ENCODE data around the gene OR5D16. TPM values are rescaled to one million over a fixed set of nuclear protein-coding genes. Genes with fewer than 3 reads are reported as not detected.

OR5D16 gene
- total RNA-seq: not detected
- not detected for total RNA-seq (2013)

DNA sequence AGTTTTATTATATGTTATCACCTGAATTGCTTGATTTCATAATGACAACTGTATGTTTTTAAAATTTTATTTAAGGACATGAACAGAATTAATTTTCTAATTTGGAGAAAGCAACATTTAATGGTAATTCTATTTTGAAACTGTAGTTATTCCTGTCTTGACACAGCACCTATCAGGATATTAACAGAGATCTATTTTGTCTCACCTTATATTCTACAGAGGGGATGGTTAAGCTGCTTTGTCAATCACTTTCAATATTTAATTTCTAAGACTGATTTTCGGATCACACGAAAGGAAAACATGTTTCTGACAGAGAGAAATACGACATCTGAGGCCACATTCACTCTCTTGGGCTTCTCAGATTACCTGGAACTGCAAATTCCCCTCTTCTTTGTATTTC is at the start of gene OR5D16:
OR5D16 (plus strand) TSS at position 301 of the 400 bp plus-strand sequence; CDS start at position 301, 0 bp downstream.
- intact Hi-C loops (cut with micrococcal nuclease): loop anchor here (10.0 kb wide), 1 partner anchor 64 kb away; the partner anchor contains the start of gene OR5D13
- H3K4me1 Mint-ChIP-seq: no peaks in the 10 kb centered on the region
- no peak within 1 kb of the TSS for H3K27ac ChIP-seq (ENCODE audit: low read length)
- no peaks in the 10 kb centered on the region for H3K4me1 ChIP-seq (ENCODE audit: control insufficient read depth, insufficient read depth, low read length)
- no peaks in the 10 kb centered on the region for H3K27me3 Mint-ChIP-seq (ENCODE audit: low read depth in 2 of 2)
- 48% methylated on average over 3 of the region's 3 CpGs for WGBS (ENCODE audit: insufficient coverage)
- H3K9me3 ChIP-seq (ENCODE audit: control insufficient read depth, insufficient read depth, low read length): peaks cover 5% of the 10 kb centered on the region
- peaks cover 13 to 25% of the 10 kb centered on the region in 2 donors for H3K9me3 Mint-ChIP-seq
- H3K27ac Mint-ChIP-seq: no peak within 1 kb of the TSS
- ATAC-seq (no peak), DNase-seq (no peak)
- no peak within 1 kb of the TSS for H3K4me3 Mint-ChIP-seq
- H3K36me3 Mint-ChIP-seq: peaks cover 13% of the 10 kb centered on the region
- TF ChIP-seq, protein P1, sequence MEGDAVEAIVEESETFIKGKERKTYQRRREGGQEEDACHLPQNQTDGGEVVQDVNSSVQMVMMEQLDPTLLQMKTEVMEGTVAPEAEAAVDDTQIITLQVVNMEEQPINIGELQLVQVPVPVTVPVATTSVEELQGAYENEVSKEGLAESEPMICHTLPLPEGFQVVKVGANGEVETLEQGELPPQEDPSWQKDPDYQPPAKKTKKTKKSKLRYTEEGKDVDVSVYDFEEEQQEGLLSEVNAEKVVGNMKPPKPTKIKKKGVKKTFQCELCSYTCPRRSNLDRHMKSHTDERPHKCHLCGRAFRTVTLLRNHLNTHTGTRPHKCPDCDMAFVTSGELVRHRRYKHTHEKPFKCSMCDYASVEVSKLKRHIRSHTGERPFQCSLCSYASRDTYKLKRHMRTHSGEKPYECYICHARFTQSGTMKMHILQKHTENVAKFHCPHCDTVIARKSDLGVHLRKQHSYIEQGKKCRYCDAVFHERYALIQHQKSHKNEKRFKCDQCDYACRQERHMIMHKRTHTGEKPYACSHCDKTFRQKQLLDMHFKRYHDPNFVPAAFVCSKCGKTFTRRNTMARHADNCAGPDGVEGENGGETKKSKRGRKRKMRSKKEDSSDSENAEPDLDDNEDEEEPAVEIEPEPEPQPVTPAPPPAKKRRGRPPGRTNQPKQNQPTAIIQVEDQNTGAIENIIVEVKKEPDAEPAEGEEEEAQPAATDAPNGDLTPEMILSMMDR (IDR thresholded peaks at IDR 0.05): no peak
- no peaks in the 10 kb centered on the region for H3K27me3 ChIP-seq (ENCODE audit: control insufficient read depth, insufficient read depth, low read length)
- no peaks in the 10 kb centered on the region for H3K36me3 ChIP-seq (ENCODE audit: control insufficient read depth, insufficient read depth, low read length)
- H3K4me3 ChIP-seq (ENCODE audit: low read length): no peak within 1 kb of the TSS

GRCh38 chr11:55791606-55792005 is 46.9 kb upstream of the OR5D16 start:
- TF ChIP-seq, protein P1 (IDR thresholded peaks at IDR 0.05): no peak
- no CpG with 5 or more reads among the region's 1 CpG for WGBS (ENCODE audit: insufficient coverage)
- H3K4me3 ChIP-seq (ENCODE audit: low read length): no peak overlapping the region
- intact Hi-C loops (cut with micrococcal nuclease): no loop called here
- no peaks in the 10 kb centered on the region for H3K4me1 ChIP-seq (ENCODE audit: control insufficient read depth, insufficient read depth, low read length)
- no peaks in the 10 kb centered on the region for H3K27me3 ChIP-seq (ENCODE audit: control insufficient read depth, insufficient read depth, low read length)
- Mint-ChIP-seq H3K4me1 (no peaks in the 10 kb centered on the region), H3K27ac (no peak overlapping the region), H3K36me3 (peaks cover 23% of the 10 kb centered on the region), H3K27me3 (ENCODE audit: low read depth in 2 of 2) (no peaks in the 10 kb centered on the region), H3K4me3 (no peak overlapping the region), H3K9me3 (peaks cover 16 to 19% of the 10 kb centered on the region in 2 donors)
- DNase-seq (no peak), ATAC-seq (no peak)
- H3K9me3 ChIP-seq (ENCODE audit: control insufficient read depth, insufficient read depth, low read length): peaks cover 5% of the 10 kb centered on the region
- no peaks in the 10 kb centered on the region for H3K36me3 ChIP-seq (ENCODE audit: control insufficient read depth, insufficient read depth, low read length)
- no peak overlapping the region for H3K27ac ChIP-seq (ENCODE audit: low read length)

- no peak overlapping the region for H3K27ac ChIP-seq (ENCODE audit: low read length)
- H3K36me3 ChIP-seq (ENCODE audit: control insufficient read depth, insufficient read depth, low read length): no peaks in the 10 kb centered on the region
- TF ChIP-seq, protein P1 (IDR thresholded peaks at IDR 0.05): no peak
- no peaks in the 10 kb centered on the region for H3K4me1 ChIP-seq (ENCODE audit: control insufficient read depth, insufficient read depth, low read length)
- intact Hi-C loops (cut with micrococcal nuclease): no loop called here
- ATAC-seq: no peak
- Mint-ChIP-seq H3K9me3 (peaks cover 12 to 13% of the 10 kb centered on the region in 2 donors), H3K4me3 (no peak overlapping the region), H3K27ac (no peak overlapping the region), H3K4me1 (no peaks in the 10 kb centered on the region), H3K36me3 (peaks cover 14% of the 10 kb centered on the region), H3K27me3 (ENCODE audit: low read depth in 2 of 2) (no peaks in the 10 kb centered on the region)
- H3K4me3 ChIP-seq (ENCODE audit: low read length): no peak overlapping the region
- no peaks in the 10 kb centered on the region for H3K27me3 ChIP-seq (ENCODE audit: control insufficient read depth, insufficient read depth, low read length)
- peaks cover 2% of the 10 kb centered on the region for H3K9me3 ChIP-seq (ENCODE audit: control insufficient read depth, insufficient read depth, low read length)
- DNase-seq: no peak
- WGBS (ENCODE audit: insufficient coverage): 41% methylated on average over 2 of the region's 2 CpGs
Measured at GRCh38 chr11:55793321-55793720, 45.2 kb upstream of the OR5D16 start.

DNA sequence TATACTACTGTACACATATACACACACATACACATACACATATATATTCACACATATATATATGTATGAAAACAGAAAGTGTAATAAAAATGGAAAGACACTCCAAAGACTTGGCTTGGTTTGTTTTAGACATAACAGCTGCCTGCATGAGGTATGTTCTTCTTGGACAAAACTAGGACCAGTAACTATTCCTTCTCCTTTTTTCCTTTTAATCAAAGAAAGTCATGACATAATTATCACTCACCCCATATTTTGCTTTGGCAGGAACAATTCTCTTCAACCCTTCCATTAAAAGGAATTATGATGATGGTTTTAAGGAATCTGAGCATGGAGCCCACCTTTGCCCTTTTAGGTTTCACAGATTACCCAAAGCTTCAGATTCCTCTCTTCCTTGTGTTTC is 43.3 kb upstream of the OR5D16 start, which contains the start of gene OR5D14:
OR5D14 (plus strand) TSS at position 301 of the 400 bp plus-strand sequence; CDS start at position 301, 0 bp downstream.
- TF ChIP-seq, protein P1 (IDR thresholded peaks at IDR 0.05): no peak
- peaks cover 14% of the 10 kb centered on the region for H3K36me3 Mint-ChIP-seq
- H3K4me1 Mint-ChIP-seq: no peaks in the 10 kb centered on the region
- Histone ChIP-seq H3K27me3 (ENCODE audit: control insufficient read depth, insufficient read depth, low read length) (no peaks in the 10 kb centered on the region), H3K4me1 (ENCODE audit: control insufficient read depth, insufficient read depth, low read length) (no peaks in the 10 kb centered on the region), H3K36me3 (ENCODE audit: control insufficient read depth, insufficient read depth, low read length) (no peaks in the 10 kb centered on the region), H3K27ac (ENCODE audit: low read length) (no peak within 1 kb of the TSS), H3K9me3 (ENCODE audit: control insufficient read depth, insufficient read depth, low read length) (peaks cover 6% of the 10 kb centered on the region), H3K4me3 (ENCODE audit: low read length) (no peak within 1 kb of the TSS)
- H3K4me3 Mint-ChIP-seq: no peak within 1 kb of the TSS
- intact Hi-C loops (cut with micrococcal nuclease): no loop called here
- no peak within 1 kb of the TSS for H3K27ac Mint-ChIP-seq
- no peaks in the 10 kb centered on the region for H3K27me3 Mint-ChIP-seq (ENCODE audit: low read depth in 2 of 2)
- H3K9me3 Mint-ChIP-seq: peaks cover 16 to 18% of the 10 kb centered on the region in 2 donors
- DNase-seq (no peak), ATAC-seq (no peak)
